ENCODE results near the gene RUFY4. TPM values are rescaled to one million over a fixed set of nuclear protein-coding genes. Genes with fewer than 3 reads are reported as not detected.

The RUFY4 gene
- total and polyA plus RNA-seq, 2 experiments from 2014 or later = 0.27 TPM; not detected in 1

DNA sequence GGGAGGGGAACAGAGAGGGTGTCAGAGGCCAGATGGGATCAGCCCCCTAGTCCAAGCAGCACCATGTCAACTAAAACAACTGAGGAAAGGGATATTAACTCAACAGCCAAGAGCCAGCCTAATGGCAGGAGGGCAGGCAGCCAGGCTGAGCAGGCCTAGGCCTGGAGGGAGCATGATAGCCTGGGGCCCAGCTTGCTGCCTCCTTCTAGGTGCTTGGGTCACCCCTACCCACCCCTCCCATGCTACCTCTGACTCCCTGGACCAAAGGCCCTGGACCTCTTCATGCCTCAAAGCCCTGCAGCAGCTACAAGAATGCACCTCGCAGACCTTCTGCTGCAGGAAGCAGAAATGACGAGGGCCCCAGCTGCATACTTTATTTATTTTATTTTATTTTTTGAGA, 44.2 kb upstream of the RUFY4 start:
- Histone ChIP-seq H3K79me2 (replicated peaks; ENCODE audit: insufficient read depth) (no peaks in the 10 kb centered on the region), H4K20me1 (replicated peaks; ENCODE audit: insufficient read depth) (no peaks in the 10 kb centered on the region), H3F3A (replicated peaks; ENCODE audit: low read depth) (no peaks in the 10 kb centered on the region), H3K27me3 (ENCODE audit: insufficient read depth) (no peaks in the 10 kb centered on the region), H3K36me3 (ENCODE audit: insufficient read depth) (no peaks in the 10 kb centered on the region), H3K27ac (ENCODE audit: low read depth) (no peak overlapping the region), H3K4me1 (ENCODE audit: insufficient read depth) (peaks cover 13% of the 10 kb centered on the region), H3K4me3 (no peak overlapping the region), H3K9me2 (ENCODE audit: insufficient read depth) (no peaks in the 10 kb centered on the region), H3K4me2 (no peak overlapping the region), H2AFZ (no peak overlapping the region)
- no peak overlapping the region for H3K27ac Mint-ChIP-seq
- no peak overlapping the region for H3K4me3 Mint-ChIP-seq
- TF ChIP-seq EZH2phosphoT487 (IDR thresholded peaks at IDR 0.05; ENCODE audit: unreplicated experiment) (no peak), ZNF331 (CRISPR knock-in tag; IDR thresholded peaks at IDR 0.05; ENCODE audit: low read depth) (no peak)
- TF ChIP-seq, protein P1, sequence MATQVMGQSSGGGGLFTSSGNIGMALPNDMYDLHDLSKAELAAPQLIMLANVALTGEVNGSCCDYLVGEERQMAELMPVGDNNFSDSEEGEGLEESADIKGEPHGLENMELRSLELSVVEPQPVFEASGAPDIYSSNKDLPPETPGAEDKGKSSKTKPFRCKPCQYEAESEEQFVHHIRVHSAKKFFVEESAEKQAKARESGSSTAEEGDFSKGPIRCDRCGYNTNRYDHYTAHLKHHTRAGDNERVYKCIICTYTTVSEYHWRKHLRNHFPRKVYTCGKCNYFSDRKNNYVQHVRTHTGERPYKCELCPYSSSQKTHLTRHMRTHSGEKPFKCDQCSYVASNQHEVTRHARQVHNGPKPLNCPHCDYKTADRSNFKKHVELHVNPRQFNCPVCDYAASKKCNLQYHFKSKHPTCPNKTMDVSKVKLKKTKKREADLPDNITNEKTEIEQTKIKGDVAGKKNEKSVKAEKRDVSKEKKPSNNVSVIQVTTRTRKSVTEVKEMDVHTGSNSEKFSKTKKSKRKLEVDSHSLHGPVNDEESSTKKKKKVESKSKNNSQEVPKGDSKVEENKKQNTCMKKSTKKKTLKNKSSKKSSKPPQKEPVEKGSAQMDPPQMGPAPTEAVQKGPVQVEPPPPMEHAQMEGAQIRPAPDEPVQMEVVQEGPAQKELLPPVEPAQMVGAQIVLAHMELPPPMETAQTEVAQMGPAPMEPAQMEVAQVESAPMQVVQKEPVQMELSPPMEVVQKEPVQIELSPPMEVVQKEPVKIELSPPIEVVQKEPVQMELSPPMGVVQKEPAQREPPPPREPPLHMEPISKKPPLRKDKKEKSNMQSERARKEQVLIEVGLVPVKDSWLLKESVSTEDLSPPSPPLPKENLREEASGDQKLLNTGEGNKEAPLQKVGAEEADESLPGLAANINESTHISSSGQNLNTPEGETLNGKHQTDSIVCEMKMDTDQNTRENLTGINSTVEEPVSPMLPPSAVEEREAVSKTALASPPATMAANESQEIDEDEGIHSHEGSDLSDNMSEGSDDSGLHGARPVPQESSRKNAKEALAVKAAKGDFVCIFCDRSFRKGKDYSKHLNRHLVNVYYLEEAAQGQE (IDR thresholded peaks at IDR 0.05; ENCODE audit: unreplicated experiment) = no peak
- peaks cover 33% of the 10 kb centered on the region for H3K4me1 Mint-ChIP-seq
- no peaks in the 10 kb centered on the region for H3K36me3 Mint-ChIP-seq (ENCODE audit: low read depth)
- H3K27me3 Mint-ChIP-seq (ENCODE audit: insufficient read depth, low read depth, poor library complexity) = peaks cover 18% of the 10 kb centered on the region
- DNase-seq (ENCODE audit: low spot score) (no peak), ATAC-seq (no peak)
- H3K9me3 Mint-ChIP-seq = no peaks in the 10 kb centered on the region

DNA sequence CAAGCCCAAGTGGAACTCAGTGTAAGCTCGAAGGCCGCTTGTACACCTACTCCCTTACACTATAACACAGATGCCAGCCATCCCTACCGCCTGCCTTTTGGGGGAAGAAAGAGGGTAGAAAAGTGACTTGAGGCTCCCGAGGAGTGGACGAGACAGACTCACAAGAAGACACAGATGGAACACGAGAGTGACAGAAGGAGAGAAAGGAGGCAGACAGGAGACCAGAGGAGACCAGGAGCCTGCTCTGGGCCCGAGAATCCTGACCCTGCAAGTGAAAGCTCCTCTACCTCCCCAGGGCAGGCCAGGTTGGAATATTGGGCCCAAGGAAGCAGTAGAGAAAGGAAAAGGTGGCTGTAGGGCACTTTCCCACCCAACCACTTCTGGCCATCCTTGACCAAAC, 42.8 kb upstream of the RUFY4 start:
- peaks cover 15% of the 10 kb centered on the region for H3K27me3 Mint-ChIP-seq (ENCODE audit: insufficient read depth, low read depth, poor library complexity)
- no peak overlapping the region for H3K27ac ChIP-seq (ENCODE audit: low read depth)
- no peak for ATAC-seq
- peaks cover 13% of the 10 kb centered on the region for H3K4me1 ChIP-seq (ENCODE audit: insufficient read depth)
- H3K4me1 Mint-ChIP-seq = peaks cover 27% of the 10 kb centered on the region
- H3K9me2 ChIP-seq (ENCODE audit: insufficient read depth) = no peaks in the 10 kb centered on the region
- H3F3A ChIP-seq (replicated peaks; ENCODE audit: low read depth) = no peaks in the 10 kb centered on the region
- H3K27me3 ChIP-seq (ENCODE audit: insufficient read depth) = no peaks in the 10 kb centered on the region
- H3K4me3 ChIP-seq = no peak overlapping the region
- H3K9me3 Mint-ChIP-seq = no peaks in the 10 kb centered on the region
- H3K36me3 ChIP-seq (ENCODE audit: insufficient read depth) = no peaks in the 10 kb centered on the region
- H2AFZ ChIP-seq = no peak overlapping the region
- no peaks in the 10 kb centered on the region for H4K20me1 ChIP-seq (replicated peaks; ENCODE audit: insufficient read depth)
- no peak overlapping the region for H3K4me3 Mint-ChIP-seq
- no peak for DNase-seq (ENCODE audit: low spot score)
- H3K79me2 ChIP-seq (replicated peaks; ENCODE audit: insufficient read depth) = no peaks in the 10 kb centered on the region
- H3K36me3 Mint-ChIP-seq (ENCODE audit: low read depth) = no peaks in the 10 kb centered on the region
- no peak overlapping the region for H3K27ac Mint-ChIP-seq
- H3K4me2 ChIP-seq = no peak overlapping the region
- TF ChIP-seq NANOG (IDR thresholded peaks at IDR 0.05; ENCODE audit: borderline replicate concordance) (no peak), POLR2AphosphoS5 (IDR thresholded peaks at IDR 0.05; ENCODE audit: low read depth) (no peak), JUNB (IDR thresholded peaks at IDR 0.05; ENCODE audit: unreplicated experiment) (no peak), EZH2phosphoT487 (IDR thresholded peaks at IDR 0.05; ENCODE audit: unreplicated experiment) (no peak), CREB1 (CRISPR knock-in tag; IDR thresholded peaks at IDR 0.05; ENCODE audit: low read depth) (no peak), STAT1 (IDR thresholded peaks at IDR 0.05; ENCODE audit: unreplicated experiment) (no peak), EZH2 (IDR thresholded peaks at IDR 0.05; ENCODE audit: low read depth, unreplicated experiment) (no peak), ZNF114 (CRISPR knock-in tag; IDR thresholded peaks at IDR 0.05) (no peak), ZNF331 (CRISPR knock-in tag; IDR thresholded peaks at IDR 0.05; ENCODE audit: low read depth) (no peak)
- TF ChIP-seq, protein P2, sequence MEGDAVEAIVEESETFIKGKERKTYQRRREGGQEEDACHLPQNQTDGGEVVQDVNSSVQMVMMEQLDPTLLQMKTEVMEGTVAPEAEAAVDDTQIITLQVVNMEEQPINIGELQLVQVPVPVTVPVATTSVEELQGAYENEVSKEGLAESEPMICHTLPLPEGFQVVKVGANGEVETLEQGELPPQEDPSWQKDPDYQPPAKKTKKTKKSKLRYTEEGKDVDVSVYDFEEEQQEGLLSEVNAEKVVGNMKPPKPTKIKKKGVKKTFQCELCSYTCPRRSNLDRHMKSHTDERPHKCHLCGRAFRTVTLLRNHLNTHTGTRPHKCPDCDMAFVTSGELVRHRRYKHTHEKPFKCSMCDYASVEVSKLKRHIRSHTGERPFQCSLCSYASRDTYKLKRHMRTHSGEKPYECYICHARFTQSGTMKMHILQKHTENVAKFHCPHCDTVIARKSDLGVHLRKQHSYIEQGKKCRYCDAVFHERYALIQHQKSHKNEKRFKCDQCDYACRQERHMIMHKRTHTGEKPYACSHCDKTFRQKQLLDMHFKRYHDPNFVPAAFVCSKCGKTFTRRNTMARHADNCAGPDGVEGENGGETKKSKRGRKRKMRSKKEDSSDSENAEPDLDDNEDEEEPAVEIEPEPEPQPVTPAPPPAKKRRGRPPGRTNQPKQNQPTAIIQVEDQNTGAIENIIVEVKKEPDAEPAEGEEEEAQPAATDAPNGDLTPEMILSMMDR (conservative IDR thresholded peaks at IDR 0.05; ENCODE audit: low read depth in 2 of 2) = no peak
- TF ChIP-seq, protein P3, sequence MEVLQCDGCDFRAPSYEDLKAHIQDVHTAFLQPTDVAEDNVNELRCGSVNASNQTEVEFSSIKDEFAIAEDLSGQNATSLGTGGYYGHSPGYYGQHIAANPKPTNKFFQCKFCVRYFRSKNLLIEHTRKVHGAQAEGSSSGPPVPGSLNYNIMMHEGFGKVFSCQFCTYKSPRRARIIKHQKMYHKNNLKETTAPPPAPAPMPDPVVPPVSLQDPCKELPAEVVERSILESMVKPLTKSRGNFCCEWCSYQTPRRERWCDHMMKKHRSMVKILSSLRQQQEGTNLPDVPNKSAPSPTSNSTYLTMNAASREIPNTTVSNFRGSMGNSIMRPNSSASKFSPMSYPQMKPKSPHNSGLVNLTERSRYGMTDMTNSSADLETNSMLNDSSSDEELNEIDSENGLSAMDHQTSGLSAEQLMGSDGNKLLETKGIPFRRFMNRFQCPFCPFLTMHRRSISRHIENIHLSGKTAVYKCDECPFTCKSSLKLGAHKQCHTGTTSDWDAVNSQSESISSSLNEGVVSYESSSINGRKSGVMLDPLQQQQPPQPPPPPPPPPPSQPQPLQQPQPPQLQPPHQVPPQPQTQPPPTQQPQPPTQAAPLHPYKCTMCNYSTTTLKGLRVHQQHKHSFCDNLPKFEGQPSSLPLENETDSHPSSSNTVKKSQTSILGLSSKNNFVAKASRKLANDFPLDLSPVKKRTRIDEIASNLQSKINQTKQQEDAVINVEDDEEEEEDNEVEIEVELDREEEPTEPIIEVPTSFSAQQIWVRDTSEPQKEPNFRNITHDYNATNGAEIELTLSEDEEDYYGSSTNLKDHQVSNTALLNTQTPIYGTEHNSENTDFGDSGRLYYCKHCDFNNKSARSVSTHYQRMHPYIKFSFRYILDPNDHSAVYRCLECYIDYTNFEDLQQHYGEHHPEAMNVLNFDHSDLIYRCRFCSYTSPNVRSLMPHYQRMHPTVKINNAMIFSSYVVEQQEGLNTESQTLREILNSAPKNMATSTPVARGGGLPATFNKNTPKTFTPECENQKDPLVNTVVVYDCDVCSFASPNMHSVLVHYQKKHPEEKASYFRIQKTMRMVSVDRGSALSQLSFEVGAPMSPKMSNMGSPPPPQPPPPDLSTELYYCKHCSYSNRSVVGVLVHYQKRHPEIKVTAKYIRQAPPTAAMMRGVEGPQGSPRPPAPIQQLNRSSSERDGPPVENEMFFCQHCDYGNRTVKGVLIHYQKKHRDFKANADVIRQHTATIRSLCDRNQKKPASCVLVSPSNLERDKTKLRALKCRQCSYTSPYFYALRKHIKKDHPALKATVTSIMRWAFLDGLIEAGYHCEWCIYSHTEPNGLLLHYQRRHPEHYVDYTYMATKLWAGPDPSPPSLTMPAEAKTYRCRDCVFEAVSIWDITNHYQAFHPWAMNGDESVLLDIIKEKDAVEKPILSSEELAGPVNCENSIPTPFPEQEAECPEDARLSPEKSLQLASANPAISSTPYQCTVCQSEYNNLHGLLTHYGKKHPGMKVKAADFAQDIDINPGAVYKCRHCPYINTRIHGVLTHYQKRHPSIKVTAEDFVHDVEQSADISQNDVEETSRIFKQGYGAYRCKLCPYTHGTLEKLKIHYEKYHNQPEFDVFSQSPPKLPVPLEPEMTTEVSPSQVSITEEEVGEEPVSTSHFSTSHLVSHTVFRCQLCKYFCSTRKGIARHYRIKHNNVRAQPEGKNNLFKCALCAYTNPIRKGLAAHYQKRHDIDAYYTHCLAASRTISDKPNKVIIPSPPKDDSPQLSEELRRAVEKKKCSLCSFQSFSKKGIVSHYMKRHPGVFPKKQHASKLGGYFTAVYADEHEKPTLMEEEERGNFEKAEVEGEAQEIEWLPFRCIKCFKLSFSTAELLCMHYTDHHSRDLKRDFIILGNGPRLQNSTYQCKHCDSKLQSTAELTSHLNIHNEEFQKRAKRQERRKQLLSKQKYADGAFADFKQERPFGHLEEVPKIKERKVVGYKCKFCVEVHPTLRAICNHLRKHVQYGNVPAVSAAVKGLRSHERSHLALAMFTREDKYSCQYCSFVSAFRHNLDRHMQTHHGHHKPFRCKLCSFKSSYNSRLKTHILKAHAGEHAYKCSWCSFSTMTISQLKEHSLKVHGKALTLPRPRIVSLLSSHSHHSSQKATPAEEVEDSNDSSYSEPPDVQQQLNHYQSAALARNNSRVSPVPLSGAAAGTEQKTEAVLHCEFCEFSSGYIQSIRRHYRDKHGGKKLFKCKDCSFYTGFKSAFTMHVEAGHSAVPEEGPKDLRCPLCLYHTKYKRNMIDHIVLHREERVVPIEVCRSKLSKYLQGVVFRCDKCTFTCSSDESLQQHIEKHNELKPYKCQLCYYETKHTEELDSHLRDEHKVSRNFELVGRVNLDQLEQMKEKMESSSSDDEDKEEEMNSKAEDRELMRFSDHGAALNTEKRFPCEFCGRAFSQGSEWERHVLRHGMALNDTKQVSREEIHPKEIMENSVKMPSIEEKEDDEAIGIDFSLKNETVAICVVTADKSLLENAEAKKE (CRISPR knock-in tag; IDR thresholded peaks at IDR 0.05) = no peak

Measured in GM23338 (cell line).